H7 (cell line): ENCODE data around the gene DNASE2B. TPM values are rescaled to one million over a fixed set of nuclear protein-coding genes. Genes with fewer than 3 reads are reported as not detected.

Source experiments
- DNase-seq: peaks from one replicate; pipeline ENCODE4 v3.0.0; 2012
- H3K27me3 ChIP-seq: 2 replicates; pipeline ENCODE4 v1.6.0; 2011; ENCODE audit warnings: mild to moderate bottlenecking, low read length; ENCODE audit not compliant: control insufficient read depth, insufficient read depth
- H3K36me3 ChIP-seq: replicated peaks from 2 replicates; pipeline ENCODE4 v1.5.1; 2011; ENCODE audit warnings: low read length; ENCODE audit not compliant: control insufficient read depth, insufficient read depth
- H3K4me3 ChIP-seq: 2 replicates; pipeline ENCODE4 v1.5.1; 2011; ENCODE audit warnings: low read depth, mild to moderate bottlenecking, control low read depth, low read length, moderate library complexity; ENCODE audit not compliant: insufficient read depth
- total RNA-seq: library from RNA; depleted of rRNA; stranded (reverse); fragments of >200 nt; shearing (Covaris generic); gene quantifications from 2 replicates; pipeline ENCODE4 v1.2.3, GENCODE V29; 2014

The DNASE2B gene
- total RNA-seq, 1 experiment from 2014 or later = 0.38 TPM

DNA sequence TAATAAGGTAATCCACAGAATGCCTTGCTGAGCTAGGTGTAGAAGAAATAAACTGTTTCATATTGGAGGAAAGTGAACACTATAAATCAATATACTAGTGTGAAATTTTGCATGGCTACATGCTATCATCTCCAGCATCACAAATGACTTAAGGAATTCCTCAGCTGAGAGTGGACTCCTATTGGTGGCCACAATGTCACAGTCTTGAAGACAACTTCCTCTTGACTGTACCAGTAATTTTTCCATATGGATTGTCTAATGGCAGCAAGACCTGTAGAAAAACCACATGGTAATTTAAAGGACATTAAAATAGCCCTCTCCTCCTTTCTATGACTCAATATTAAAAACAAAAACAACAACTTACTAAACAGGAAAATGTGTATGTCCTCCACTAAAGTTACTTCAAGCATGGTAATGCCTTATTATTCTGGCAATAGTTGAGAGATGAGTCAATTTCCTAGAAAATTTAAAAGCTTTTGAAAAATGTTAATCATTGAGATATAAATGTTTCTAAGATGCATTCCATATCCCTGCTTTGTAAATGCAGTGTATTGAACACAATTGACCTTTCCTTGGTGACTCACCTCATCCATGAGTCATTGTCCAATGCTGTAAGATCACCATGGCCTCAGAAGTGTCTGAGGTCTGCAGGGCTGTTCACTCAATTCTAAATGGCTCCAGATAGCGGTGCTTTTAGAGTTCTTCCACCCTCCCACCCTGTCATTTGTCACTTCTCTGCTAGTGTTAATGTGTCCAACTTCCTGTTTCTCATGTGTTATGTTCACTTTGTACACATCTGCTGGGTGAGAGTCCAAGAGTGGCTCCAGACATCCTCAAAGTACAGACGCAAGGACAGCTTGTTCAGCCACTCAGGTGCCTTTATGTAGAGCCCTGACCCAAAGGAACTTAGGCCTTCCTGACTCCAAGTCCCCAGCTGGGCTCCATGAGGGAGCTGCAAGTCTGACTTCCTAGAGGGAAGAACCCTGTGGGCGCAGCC is 32.8 kb upstream of the DNASE2B start:
- no peaks in the 10 kb centered on the region for H3K36me3 ChIP-seq
- no peak overlapping the region for H3K4me3 ChIP-seq
- no peak for DNase-seq

GRCh38 chr1:84366786-84367185 is 31.5 kb upstream of the DNASE2B start:
- Histone ChIP-seq H3K36me3 (no peaks in the 10 kb centered on the region), H3K4me3 (no peak overlapping the region), H3K27me3 (no peaks in the 10 kb centered on the region)
- DNase-seq = no peak

More for the DNA sequence above, 32.8 kb upstream of the DNASE2B start:
- H3K27me3 ChIP-seq = no peaks in the 10 kb centered on the region

- H3K4me3 ChIP-seq = no peak overlapping the region
Observed at GRCh38 chr1:84367219-84367618, 31.1 kb upstream of the DNASE2B start.

GRCh38 chr1:84368441-84368840 is 29.8 kb upstream of the DNASE2B start:
- no peaks in the 10 kb centered on the region for H3K27me3 ChIP-seq
- no peaks in the 10 kb centered on the region for H3K36me3 ChIP-seq
- DNase-seq = no peak
- no peak overlapping the region for H3K4me3 ChIP-seq

More at GRCh38 chr1:84367219-84367618, 31.1 kb upstream of the DNASE2B start:
- no peak for DNase-seq
- H3K27me3 ChIP-seq = no peaks in the 10 kb centered on the region
- H3K36me3 ChIP-seq = no peaks in the 10 kb centered on the region

DNA sequence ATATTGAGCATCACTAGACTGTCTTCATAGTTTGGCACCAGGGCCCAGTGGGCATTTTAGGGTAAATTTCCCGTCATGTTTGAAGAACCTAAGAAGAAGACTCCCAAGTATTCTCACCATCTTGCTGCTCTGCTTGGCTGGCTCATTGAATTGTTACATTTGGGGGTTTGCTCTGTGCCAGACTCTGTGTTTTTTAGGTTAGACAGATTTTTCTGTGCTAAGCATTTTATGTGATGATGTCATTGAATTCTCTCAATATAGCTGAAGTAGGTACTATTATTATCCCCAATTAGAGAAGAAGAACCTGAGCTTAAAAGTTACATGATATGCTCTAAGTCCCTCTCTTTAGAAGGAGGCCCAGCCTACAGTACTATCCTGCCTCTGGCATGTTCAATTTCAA is 28.0 kb upstream of the DNASE2B start:
- Histone ChIP-seq H3K4me3 (no peak overlapping the region), H3K27me3 (no peaks in the 10 kb centered on the region), H3K36me3 (no peaks in the 10 kb centered on the region)
- no peak for DNase-seq

- no peaks in the 10 kb centered on the region for H3K27me3 ChIP-seq
- H3K4me3 ChIP-seq = no peak overlapping the region
- no peaks in the 10 kb centered on the region for H3K36me3 ChIP-seq
- no peak for DNase-seq
Observed at GRCh38 chr1:84370831-84371394, 27.4 kb upstream of the DNASE2B start.

- DNase-seq = no peak
- no peaks in the 10 kb centered on the region for H3K27me3 ChIP-seq
- no peak overlapping the region for H3K4me3 ChIP-seq
- no peaks in the 10 kb centered on the region for H3K36me3 ChIP-seq
Observed at GRCh38 chr1:84373436-84374141, 24.7 kb upstream of the DNASE2B start.

DNA sequence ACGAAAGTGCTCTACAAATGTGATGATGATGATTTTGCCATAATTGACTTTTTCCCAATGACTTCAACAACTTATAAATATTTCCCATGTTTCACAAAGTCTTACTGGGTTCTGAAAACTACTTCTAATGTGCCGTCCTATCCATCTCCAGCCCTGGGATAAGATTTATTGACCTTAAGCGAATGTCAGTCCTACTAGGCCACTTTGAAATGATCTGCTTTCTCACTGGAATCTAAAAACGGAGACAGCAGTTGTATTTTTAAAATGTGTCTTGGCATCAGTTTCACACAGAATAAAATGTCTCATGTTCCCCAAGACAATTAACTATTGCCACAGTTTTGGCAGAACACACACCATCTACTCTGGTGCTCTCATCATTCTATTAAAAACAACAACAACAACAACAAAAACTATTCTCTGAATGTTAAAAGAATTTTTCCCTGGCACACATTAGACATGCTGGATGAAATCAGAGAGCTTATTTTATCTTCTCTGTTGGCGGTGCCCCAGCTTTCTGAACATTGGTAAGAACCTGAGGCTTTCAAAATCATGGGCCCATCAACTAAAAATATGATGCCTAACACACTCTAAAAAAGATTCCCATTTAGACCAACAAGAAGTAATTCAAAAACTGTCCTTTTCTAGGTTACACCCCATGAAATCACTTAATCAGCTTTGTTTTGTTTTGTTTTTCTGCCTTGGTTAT is 23.1 kb upstream of the DNASE2B start:
- no peak for DNase-seq
- no peaks in the 10 kb centered on the region for H3K27me3 ChIP-seq
- no peak overlapping the region for H3K4me3 ChIP-seq
- no peaks in the 10 kb centered on the region for H3K36me3 ChIP-seq

DNA sequence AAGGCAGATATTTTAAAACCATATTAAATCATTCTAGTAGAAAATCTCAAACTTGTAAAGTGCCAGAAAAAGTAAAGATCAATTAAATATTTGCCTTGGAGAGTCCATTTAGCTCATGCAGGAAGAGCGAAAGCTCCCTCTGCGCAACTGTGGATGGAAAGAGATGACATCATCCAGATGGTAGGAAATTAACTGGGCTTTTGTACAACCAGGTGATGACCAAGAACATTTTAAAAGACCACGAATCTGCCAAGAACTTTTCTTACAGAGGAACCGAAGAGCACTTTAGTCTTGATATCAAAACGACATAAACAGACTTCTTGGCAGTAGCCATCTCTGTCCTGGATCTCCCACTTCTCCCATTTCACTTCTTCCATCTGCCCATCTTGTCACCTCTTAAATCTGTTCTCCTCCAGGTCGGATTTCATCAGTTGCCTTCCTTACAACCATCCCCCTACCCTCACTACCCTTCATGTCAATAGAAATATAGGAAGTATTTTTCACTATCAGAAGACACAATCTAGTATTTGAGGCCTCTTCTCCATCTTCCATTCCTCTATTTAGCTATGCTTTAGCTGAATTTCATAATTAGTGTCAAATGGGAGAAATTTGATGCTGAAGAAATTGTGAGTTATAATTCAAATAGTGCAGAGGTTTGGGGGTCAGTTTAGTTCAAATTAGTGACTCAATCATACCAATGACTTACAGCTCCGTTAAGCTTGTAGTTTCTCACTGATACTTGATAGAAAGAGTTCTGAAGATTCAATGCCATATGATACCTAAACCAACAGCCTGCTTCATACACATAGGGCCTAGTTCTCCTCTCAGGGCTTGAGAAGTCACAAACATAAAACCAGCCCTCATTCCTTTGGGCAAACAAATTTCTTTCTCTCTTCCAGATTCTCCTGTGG is 22.0 kb upstream of the DNASE2B start:
- H3K36me3 ChIP-seq = no peaks in the 10 kb centered on the region

DNA sequence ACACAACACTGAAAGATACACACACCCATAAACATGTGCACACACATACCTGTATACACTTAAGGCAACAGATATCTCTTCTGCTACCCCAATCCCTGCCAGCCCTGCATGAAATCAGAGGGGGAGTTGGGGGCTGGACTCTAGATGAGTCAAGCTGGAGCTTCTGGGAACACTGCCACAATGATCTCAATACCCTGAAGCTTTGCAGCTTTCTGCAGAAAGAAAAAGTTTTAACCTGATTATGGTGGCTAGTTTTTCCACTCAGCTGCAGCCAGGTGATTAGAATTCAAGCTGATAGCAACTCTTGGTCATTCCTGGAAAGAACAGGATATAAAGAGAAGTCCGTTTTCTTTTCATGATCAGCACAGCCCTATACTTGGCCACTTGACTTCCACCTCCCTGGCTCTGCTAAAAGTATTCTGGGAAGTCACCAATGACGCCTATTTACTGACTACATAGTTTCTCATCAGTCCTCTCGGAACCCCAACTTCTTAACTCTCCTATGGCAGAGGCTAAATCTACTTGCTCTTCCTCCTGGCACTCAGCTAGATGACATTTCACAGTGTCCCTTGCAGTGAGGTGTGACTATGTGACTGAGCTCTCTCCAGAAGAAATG is 20.7 kb upstream of the DNASE2B start:
- no peak overlapping the region for H3K4me3 ChIP-seq
- DNase-seq = no peak

More for the DNA sequence above, 22.0 kb upstream of the DNASE2B start:
- DNase-seq = no peak
- no peaks in the 10 kb centered on the region for H3K27me3 ChIP-seq
- no peak overlapping the region for H3K4me3 ChIP-seq

DNA sequence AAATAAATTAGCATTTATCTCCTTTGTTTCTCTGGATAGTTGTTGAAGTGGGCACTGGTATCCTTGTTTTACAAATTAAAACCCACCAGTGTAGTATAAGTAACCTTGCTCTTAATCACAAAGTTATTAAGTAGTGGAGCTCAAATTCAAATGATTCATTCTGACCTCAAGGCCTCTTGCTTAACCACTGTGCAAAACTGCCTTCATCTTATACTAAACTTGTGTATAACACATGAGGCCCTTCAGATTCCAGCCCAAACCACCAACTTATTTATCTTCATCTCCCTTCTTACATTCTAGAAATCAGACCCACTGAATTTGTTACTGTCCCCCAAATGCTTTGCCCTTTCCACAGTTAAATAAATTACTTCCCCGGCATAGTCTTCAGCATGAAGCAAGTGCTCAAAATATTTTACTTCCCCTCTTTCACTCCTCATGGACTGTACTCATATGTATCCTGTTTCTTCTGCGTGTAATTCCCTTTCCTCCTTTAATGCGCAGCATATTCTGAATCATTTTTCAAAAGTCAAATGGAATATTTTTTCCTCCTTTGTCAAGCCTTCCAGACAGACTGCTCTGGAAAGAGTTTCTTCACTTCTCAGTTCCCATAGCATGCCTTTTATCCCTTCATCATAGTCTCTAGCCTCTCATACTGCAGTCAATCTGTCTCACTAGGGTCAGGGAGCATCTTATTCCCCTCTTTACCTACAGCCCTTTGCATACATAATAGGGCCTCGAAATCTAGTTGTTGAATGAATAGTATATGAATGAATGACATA is 19.0 kb upstream of the DNASE2B start:
- Histone ChIP-seq H3K27me3 (no peaks in the 10 kb centered on the region; the same call in 1 of the 2 replicates), H3K4me3 (no peak overlapping the region), H3K36me3 (no peaks in the 10 kb centered on the region)
- DNase-seq = no peak

More for the DNA sequence above, 20.7 kb upstream of the DNASE2B start:
- Histone ChIP-seq H3K36me3 (no peaks in the 10 kb centered on the region), H3K27me3 (no peaks in the 10 kb centered on the region)

DNA sequence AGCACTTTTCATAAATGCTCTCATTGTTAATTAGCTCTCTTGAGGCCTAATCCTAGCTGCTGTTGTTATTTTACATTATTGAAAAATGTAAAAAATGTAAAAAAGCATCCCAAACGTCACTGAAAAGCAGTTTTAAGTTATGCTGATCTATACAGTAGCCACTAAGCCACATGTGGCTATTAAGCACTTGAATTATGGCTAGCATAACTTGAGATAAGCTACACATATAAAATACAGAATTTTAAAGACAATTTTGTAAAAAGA is 18.4 kb upstream of the DNASE2B start:
- Histone ChIP-seq H3K27me3 (no peaks in the 10 kb centered on the region; the same call in 1 of the 2 replicates), H3K36me3 (no peaks in the 10 kb centered on the region), H3K4me3 (no peak overlapping the region)
- DNase-seq = no peak

DNA sequence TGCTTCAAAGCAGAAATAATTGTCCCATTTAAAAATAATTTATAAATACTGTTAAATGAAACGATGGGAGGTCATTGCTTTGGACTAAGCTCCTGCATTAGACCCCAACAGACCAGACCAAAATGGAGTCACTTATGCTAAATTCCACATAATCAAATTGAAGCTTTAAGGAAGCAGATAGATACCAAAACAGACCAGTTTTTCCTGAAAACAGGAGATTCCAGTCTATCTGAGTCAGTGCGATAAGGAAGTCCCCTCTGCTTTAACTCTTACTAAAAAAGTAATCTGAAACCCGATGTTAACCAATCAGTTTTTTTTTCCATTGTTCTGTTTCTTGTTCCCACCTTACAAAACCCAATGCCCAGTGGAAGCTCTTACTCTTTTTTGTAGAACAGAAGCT is 16.2 kb upstream of the DNASE2B start:
- no peak for DNase-seq
- Histone ChIP-seq H3K36me3 (no peaks in the 10 kb centered on the region), H3K27me3 (no peaks in the 10 kb centered on the region; the same call in 1 of the 2 replicates), H3K4me3 (no peak overlapping the region)
